GM12878 (cell line): ENCODE data around the gene DNMT3L. TPM values are rescaled to one million over a fixed set of nuclear protein-coding genes. Genes with fewer than 3 reads are reported as not detected.

Source experiments
- ATAC-seq: fragments of 200-7000 bp; cut with Tn5 transposase; 3 replicates; pipeline ENCODE4 v1.9.1; 2020; ENCODE audit warnings: mild to moderate bottlenecking, moderate library complexity
- BruUV-seq: library from RNA; stranded (reverse); fragments of 400-500 nt; replicated peaks from 2 replicates; lab custom pipeline; 2021; lab: Mats Ljungman, UMichigan
- CTCF ChIA-PET: fragments of 300-600 bp; sonication (Branson Sonifier 250); formaldehyde crosslinking; extraction: SDS; loops from one replicate; lab custom pipeline; 2021; ENCODE audit warnings: inconsistent platforms; lab: Yijun Ruan, JAX
- POLR2A ChIA-PET: fragments of 350-600 bp; formaldehyde crosslinking; extraction: SDS; loops from one replicate; lab custom pipeline; 2021; ENCODE audit warnings: inconsistent platforms; lab: Charles Lee
- RAD21 ChIA-PET: fragments of 300-600 bp; sonication (Branson Sonifier 250); formaldehyde crosslinking; loops from one replicate; lab custom pipeline; 2023; ENCODE audit warnings: antibody characterized with exemption; ENCODE audit not compliant: unreplicated experiment; lab: Charles Lee
- SMC1A ChIA-PET: fragments of 300-600 bp; sonication (Branson Sonifier 250); formaldehyde crosslinking; loops from one replicate; lab custom pipeline; 2023; ENCODE audit not compliant: unreplicated experiment, uncharacterized antibody; lab: Charles Lee
- DNase-seq: peaks from one replicate; pipeline ENCODE4 v3.0.0-alpha.2; 2011; ENCODE audit warnings: low read depth, low spot score
- FAIRE-seq: peaks from 3 replicates; lab custom pipeline; 2011; peaks lifted over from hg19 to GRCh38; lab: Jason Lieb, UNC
- H2AFZ ChIP-seq: 2 replicates; pipeline ENCODE4 v1.6.0; 2011; ENCODE audit warnings: low read depth, low read length, control low read depth; ENCODE audit not compliant: control insufficient read depth
- H3K27ac ChIP-seq: 2 replicates; pipeline ENCODE4 v1.5.1; 2011; ENCODE audit warnings: control low read depth; ENCODE audit not compliant: control insufficient read depth, insufficient read depth
- H3K27me3 ChIP-seq, 2 experiments: replicated peaks in 1 of 2; 2 replicates each; pipeline versions ENCODE4 v1.6.0 to v1.6.1; 2011; ENCODE audit warnings: low read length in 1 of 2; ENCODE audit not compliant: control insufficient read depth in 2 of 2, insufficient read depth in 2 of 2
- H3K36me3 ChIP-seq, 2 experiments: 2 replicates each; pipeline ENCODE4 v1.5.1; 2011; ENCODE audit warnings: low read length in 1 of 2; ENCODE audit not compliant: control insufficient read depth in 2 of 2, insufficient read depth in 2 of 2
- H3K4me1 ChIP-seq: 2 replicates; pipeline ENCODE4 v1.6.1; 2011; ENCODE audit warnings: mild to moderate bottlenecking, low read length, moderate library complexity, mixed read lengths; ENCODE audit not compliant: control insufficient read depth, insufficient read depth
- H3K4me2 ChIP-seq: 2 replicates; pipeline ENCODE4 v1.6.0; 2011; ENCODE audit warnings: control low read depth; ENCODE audit not compliant: control insufficient read depth, insufficient read depth
- H3K4me3 ChIP-seq: fragments of 200-600 bp; sonication (generic); 2 replicates; pipeline ENCODE4 v1.5.1; 2016
- H3K79me2 ChIP-seq: 2 replicates; pipeline ENCODE4 v1.6.0; 2011; ENCODE audit warnings: low read length; ENCODE audit not compliant: control insufficient read depth, insufficient read depth
- H3K9ac ChIP-seq: 2 replicates; pipeline ENCODE4 v1.8.0; 2011; ENCODE audit warnings: low read length, control low read depth, mixed read lengths; ENCODE audit not compliant: control insufficient read depth, insufficient read depth
- H3K9me3 ChIP-seq: replicated peaks from 3 replicates; pipeline ENCODE4 v1.5.1; 2011; ENCODE audit warnings: mild to moderate bottlenecking, low read length; ENCODE audit not compliant: control insufficient read depth, insufficient read depth
- H4K20me1 ChIP-seq: 2 replicates; pipeline ENCODE4 v1.6.0; 2011; ENCODE audit not compliant: control insufficient read depth, insufficient read depth
- ASH2L ChIP-seq: fragments of 300-600, 200-600 bp; sonication (generic); IDR thresholded peaks from 2 replicates; pipeline ENCODE4 v1.6.1; 2017; ENCODE audit warnings: low read depth, mild to moderate bottlenecking, borderline replicate concordance
- CBX5 ChIP-seq: sonication (generic); IDR thresholded peaks from 2 replicates; pipeline ENCODE4 v1.6.1; 2016; ENCODE audit warnings: low read depth, moderate library complexity, mild to moderate bottlenecking, inconsistent platforms
- CEBPB ChIP-seq, 2 experiments: fragments of 150-350 bp in 1 of 2; IDR thresholded peaks; 2 replicates each; pipeline ENCODE4 v1.6.1; 2012 to 2014; ENCODE audit warnings: low read depth in 2 of 2, low read length in 2 of 2, borderline replicate concordance in 1 of 2, inconsistent platforms in 1 of 2
- GATAD2B ChIP-seq: fragments of 450-650 bp; conservative IDR thresholded peaks from 2 replicates; pipeline ENCODE4 v1.6.1; 2017; ENCODE audit warnings: low read depth, mild to moderate bottlenecking, moderate library complexity
- NR2F1 ChIP-seq: fragments of 450-650 bp; conservative IDR thresholded peaks from 2 replicates; pipeline ENCODE4 v1.6.1; 2017; ENCODE audit warnings: mild to moderate bottlenecking
- ZNF24 ChIP-seq: fragments of 450-650 bp; IDR thresholded peaks from 2 replicates; pipeline ENCODE4 v1.6.1; 2017; ENCODE audit warnings: antibody characterized with exemption, mild to moderate bottlenecking
- ZNF622 ChIP-seq: fragments of 450-650 bp; IDR thresholded peaks from 2 replicates; pipeline ENCODE4 v1.6.1; 2017; ENCODE audit warnings: mild to moderate bottlenecking, inconsistent platforms
- WGBS: methylation state at CpG from one replicate; pipeline ENCODE4 v1.1.6; 2016; ENCODE audit warnings: low lambda C conversion rate; ENCODE audit not compliant: insufficient replicate concordance, insufficient coverage; ENCODE audit errors: missing lambda C conversion rate; 5-methylcytosine and 5-hydroxymethylcytosine counted together
- in situ Hi-C: fragments of 300-500 bp; cut with MboI; formaldehyde crosslinking; loops from 9 replicates; pipeline ENCODE4 v1.14.3; 2018; ENCODE audit warnings: mixed read lengths
- intact Hi-C: fragments of 100-400 bp; cut with micrococcal nuclease; formaldehyde crosslinking; loops from one replicate; pipeline ENCODE4 v1.14.2; 2022; ENCODE audit not compliant: unreplicated experiment
- polyA plus RNA-seq, 11 experiments: library from polyadenylated mRNA; depleted of rRNA in 4 of 11; unstranded in 6 of 11; stranded (reverse) in 5 of 11; fragments of >200 nt; fragmentation: Nextera tagmentation in 4 of 11; fragmentation: Illumina TruSeq in 1 of 11; extraction: Ambion mirVana in 4 of 11; extraction: Trizol in 1 of 11; gene quantifications; 1 replicate in 1 of 11; 2 replicates in 10 of 11; pipeline versions ENCODE4 v1.2.1 to v1.2.3, GENCODE V29; 2011 to 2016; ENCODE audit warnings: inconsistent platforms in 2 of 11, missing spikeins in 2 of 11, low read depth in 1 of 11
- total RNA-seq, 4 experiments: library from RNA; depleted of rRNA in 3 of 4; stranded (reverse); fragments of >200 nt in 3 of 4; fragmentation: Illumina TruSeq in 1 of 4; extraction: Trizol in 1 of 4; gene quantifications; 2 replicates each; pipeline versions ENCODE4 v1.2.1 to v1.2.3, GENCODE V29; 2013 to 2021
- TF ChIP-seq, protein P1 (sequence below): fragments of 150-350 bp; IDR thresholded peaks from 2 replicates; pipeline ENCODE4 v1.6.1; 2016; ENCODE audit warnings: low read depth, low read length

DNMT3L gene
- total and polyA plus RNA-seq, 10 of the 15 experiments (the other 5 are each of a cell fraction or from before 2014, with no cell fraction given): not detected

- no peaks in the 10 kb centered on the region for H3K79me2 ChIP-seq
- no TSS peak for BruUV-seq
- SMC1A ChIA-PET: no interaction called here
- ATAC-seq (no peak), DNase-seq (no peak), FAIRE-seq (no peak)
- POLR2A ChIA-PET: no interaction called here
- no peak for TF ChIP-seq ASH2L
- TF ChIP-seq ZNF622: no peak
- no peak for TF ChIP-seq CBX5
- TF ChIP-seq CEBPB (IDR thresholded peaks at IDR 0.05; ENCODE audit: borderline replicate concordance in 1 of 2, low read depth in 2 of 2, low read length in 2 of 2): no peak
- TF ChIP-seq NR2F1: no peak
- TF ChIP-seq, protein P1, sequence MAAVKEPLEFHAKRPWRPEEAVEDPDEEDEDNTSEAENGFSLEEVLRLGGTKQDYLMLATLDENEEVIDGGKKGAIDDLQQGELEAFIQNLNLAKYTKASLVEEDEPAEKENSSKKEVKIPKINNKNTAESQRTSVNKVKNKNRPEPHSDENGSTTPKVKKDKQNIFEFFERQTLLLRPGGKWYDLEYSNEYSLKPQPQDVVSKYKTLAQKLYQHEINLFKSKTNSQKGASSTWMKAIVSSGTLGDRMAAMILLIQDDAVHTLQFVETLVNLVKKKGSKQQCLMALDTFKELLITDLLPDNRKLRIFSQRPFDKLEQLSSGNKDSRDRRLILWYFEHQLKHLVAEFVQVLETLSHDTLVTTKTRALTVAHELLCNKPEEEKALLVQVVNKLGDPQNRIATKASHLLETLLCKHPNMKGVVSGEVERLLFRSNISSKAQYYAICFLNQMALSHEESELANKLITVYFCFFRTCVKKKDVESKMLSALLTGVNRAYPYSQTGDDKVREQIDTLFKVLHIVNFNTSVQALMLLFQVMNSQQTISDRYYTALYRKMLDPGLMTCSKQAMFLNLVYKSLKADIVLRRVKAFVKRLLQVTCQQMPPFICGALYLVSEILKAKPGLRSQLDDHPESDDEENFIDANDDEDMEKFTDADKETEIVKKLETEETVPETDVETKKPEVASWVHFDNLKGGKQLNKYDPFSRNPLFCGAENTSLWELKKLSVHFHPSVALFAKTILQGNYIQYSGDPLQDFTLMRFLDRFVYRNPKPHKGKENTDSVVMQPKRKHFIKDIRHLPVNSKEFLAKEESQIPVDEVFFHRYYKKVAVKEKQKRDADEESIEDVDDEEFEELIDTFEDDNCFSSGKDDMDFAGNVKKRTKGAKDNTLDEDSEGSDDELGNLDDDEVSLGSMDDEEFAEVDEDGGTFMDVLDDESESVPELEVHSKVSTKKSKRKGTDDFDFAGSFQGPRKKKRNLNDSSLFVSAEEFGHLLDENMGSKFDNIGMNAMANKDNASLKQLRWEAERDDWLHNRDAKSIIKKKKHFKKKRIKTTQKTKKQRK: no peak
- no peak for TF ChIP-seq GATAD2B
- no peak for TF ChIP-seq ZNF24
- in situ Hi-C loops (no loop called here), intact Hi-C loops (no loop called here)
- CTCF ChIA-PET: no interaction called here
- no peaks in the 10 kb centered on the region; the same call in 1 of the 2 replicates for H4K20me1 ChIP-seq
- H3K4me1 ChIP-seq: peaks cover under 1% of the 10 kb centered on the region; the same call in 1 of the 2 replicates
- no peaks in the 10 kb centered on the region for H3K9me3 ChIP-seq
- RAD21 ChIA-PET: no interaction called here
- no peaks in the 10 kb centered on the region for H3K27me3 ChIP-seq
- H3K36me3 ChIP-seq: no peaks in the 10 kb centered on the region
- 49% methylated on average over 24 of the region's 24 CpGs for WGBS
- no peak overlapping the region for H3K9ac ChIP-seq
- H3K27ac ChIP-seq: no peak overlapping the region
- H3K4me2 ChIP-seq: no peak overlapping the region
- H3K4me3 ChIP-seq: no peak overlapping the region
- no peak overlapping the region for H2AFZ ChIP-seq
Observed at GRCh38 chr21:44289381-44290010, 27.8 kb upstream of the DNMT3L start.
